Naive B cell (primary cell): ENCODE measurements around the gene CCN5. TPM values are rescaled to one million over a fixed set of nuclear protein-coding genes. Genes with fewer than 3 reads are reported as not detected.

Source experiments
- ATAC-seq, 2 donors: fragments of 150-1000 bp; cut with Tn5 transposase; 2 replicates each; pipeline ENCODE4 v1.10.0; 2021; ENCODE audit warnings: low read depth in 2 of 2, mild to moderate bottlenecking in 2 of 2, moderate library complexity in 2 of 2
- DNase-seq: peaks from one replicate; pipeline ENCODE4 v3.0.0; 2022
- H3K27ac Mint-ChIP-seq, 6 donors: one replicate each; pipeline ENCODE4 v1.8.0; 2020 to 2022; ENCODE audit warnings: mild to moderate bottlenecking in 6 of 6, mixed read lengths in 6 of 6, moderate library complexity in 5 of 6, inconsistent platforms in 2 of 6
- H3K27me3 Mint-ChIP-seq, 3 donors: one replicate each; pipeline ENCODE4 v1.8.0; 2021 to 2022; ENCODE audit warnings: mixed read lengths in 3 of 3, mild to moderate bottlenecking in 1 of 3
- H3K36me3 Mint-ChIP-seq, 2 donors: one replicate each; pipeline ENCODE4 v1.8.0; 2020 to 2022; ENCODE audit warnings: mixed read lengths in 2 of 2, inconsistent platforms in 1 of 2, mild to moderate bottlenecking in 1 of 2
- H3K4me1 Mint-ChIP-seq, 3 donors: one replicate each; pipeline ENCODE4 v1.8.0; 2020 to 2022; ENCODE audit warnings: mixed read lengths in 3 of 3, inconsistent platforms in 1 of 3, mild to moderate bottlenecking in 1 of 3, moderate library complexity in 1 of 3
- H3K4me3 Mint-ChIP-seq, 8 donors: one replicate each; pipeline ENCODE4 v1.8.0; 2020 to 2022; ENCODE audit warnings: mild to moderate bottlenecking in 8 of 8, mixed read lengths in 8 of 8, moderate library complexity in 8 of 8, inconsistent platforms in 2 of 8
- H3K9me3 Mint-ChIP-seq, 7 donors: one replicate each; pipeline ENCODE4 v1.8.0; 2020 to 2022; ENCODE audit warnings: mixed read lengths in 7 of 7, mild to moderate bottlenecking in 5 of 7, inconsistent platforms in 2 of 7, moderate library complexity in 1 of 7
- polyA plus RNA-seq, 6 donors: library from polyadenylated mRNA; unstranded; fragments of 300-500 nt; fragmentation: Illumina TruSeq; gene quantifications; one replicate each; pipeline ENCODE4 v1.2.3, GENCODE V29; 2021; ENCODE audit warnings: low read depth in 6 of 6

The CCN5 gene
- polyA plus RNA-seq, 6 donors from 2014 or later, result not detected

- DNase-seq (no peak), ATAC-seq (no peak)
- Mint-ChIP-seq H3K36me3 (no peaks in the 10 kb centered on the region), H3K27ac (peak overlapping the region in 1 of 6 donors; percentile 36), H3K4me3 (no peak overlapping the region), H3K27me3 (peaks cover 7 to 19% (median 11%) of the 10 kb centered on the region in 3 donors), H3K9me3 (peaks cover 0 to 2% (median 0%) of the 10 kb centered on the region in 7 donors), H3K4me1 (no peaks in the 10 kb centered on the region)
These were observed 968 bp upstream of the CCN5 start for GRCh38 chr20:44714102-44714700.

- no peak for DNase-seq
- no peak for ATAC-seq
- Mint-ChIP-seq H3K27me3 (peaks cover 7 to 19% (median 11%) of the 10 kb centered on the region in 3 donors), H3K4me3 (no peak overlapping the region), H3K36me3 (no peaks in the 10 kb centered on the region), H3K27ac (peak overlapping the region in 1 of 6 donors; percentile 56), H3K9me3 (peaks cover 0 to 2% (median 0%) of the 10 kb centered on the region in 7 donors), H3K4me1 (no peaks in the 10 kb centered on the region)
These were observed 535 bp downstream of the CCN5 start for GRCh38 chr20:44715499-44716308.

- peaks cover 0 to 2% (median 0%) of the 10 kb centered on the region in 7 donors for H3K9me3 Mint-ChIP-seq
- ATAC-seq (no peak), DNase-seq (no peak)
- no peak overlapping the region for H3K27ac Mint-ChIP-seq
- H3K4me1 Mint-ChIP-seq, result no peaks in the 10 kb centered on the region
- H3K36me3 Mint-ChIP-seq, result no peaks in the 10 kb centered on the region
- H3K4me3 Mint-ChIP-seq, result no peak overlapping the region
- peaks cover 7 to 17% (median 11%) of the 10 kb centered on the region in 3 donors for H3K27me3 Mint-ChIP-seq
These were observed 1.3 kb downstream of the CCN5 start for GRCh38 chr20:44716309-44717106.

- ATAC-seq (no peak), DNase-seq (no peak)
- Mint-ChIP-seq H3K4me3 (no peak overlapping the region), H3K9me3 (peaks cover 0 to 2% (median 0%) of the 10 kb centered on the region in 7 donors), H3K4me1 (no peaks in the 10 kb centered on the region), H3K36me3 (no peaks in the 10 kb centered on the region), H3K27ac (no peak overlapping the region), H3K27me3 (peaks cover 7 to 11% (median 8%) of the 10 kb centered on the region in 3 donors)
These were observed 2.8 kb downstream of the CCN5 start for GRCh38 chr20:44717986-44718385.

GRCh38 chr20:44719841-44720240, 4.7 kb downstream of the CCN5 start:
- H3K27ac Mint-ChIP-seq, result peak overlapping the region in 1 of 6 donors; percentile 9

GRCh38 chr20:44720621-44720996, 5.4 kb downstream of the CCN5 start:
- no peak for DNase-seq
- Mint-ChIP-seq H3K27me3 (no peaks in the 10 kb centered on the region), H3K9me3 (no peaks in the 10 kb centered on the region), H3K27ac (no peak overlapping the region), H3K4me1 (peaks cover 0 to 2% (median 0%) of the 10 kb centered on the region in 3 donors), H3K4me3 (no peak overlapping the region), H3K36me3 (no peaks in the 10 kb centered on the region)
- no peak for ATAC-seq

More at GRCh38 chr20:44719841-44720240, 4.7 kb downstream of the CCN5 start:
- peaks cover 0 to 2% (median 0%) of the 10 kb centered on the region in 3 donors for H3K4me1 Mint-ChIP-seq
- H3K4me3 Mint-ChIP-seq, result no peak overlapping the region
- no peaks in the 10 kb centered on the region for H3K36me3 Mint-ChIP-seq
- ATAC-seq (no peak), DNase-seq (no peak)
- no peaks in the 10 kb centered on the region for H3K9me3 Mint-ChIP-seq
- H3K27me3 Mint-ChIP-seq, result no peaks in the 10 kb centered on the region

GRCh38 chr20:44720997-44721784, 6.0 kb downstream of the CCN5 start:
- H3K4me3 Mint-ChIP-seq, result no peak overlapping the region
- no peak overlapping the region for H3K27ac Mint-ChIP-seq
- H3K36me3 Mint-ChIP-seq, result no peaks in the 10 kb centered on the region

GRCh38 chr20:44721785-44722054, 6.6 kb downstream of the CCN5 start:
- H3K27ac Mint-ChIP-seq, result no peak overlapping the region
- H3K9me3 Mint-ChIP-seq, result no peaks in the 10 kb centered on the region
- ATAC-seq, result no peak
- no peak overlapping the region for H3K4me3 Mint-ChIP-seq
- peaks cover 0 to 6% (median 0%) of the 10 kb centered on the region in 3 donors for H3K27me3 Mint-ChIP-seq
- peaks cover 0 to 2% (median 0%) of the 10 kb centered on the region in 3 donors for H3K4me1 Mint-ChIP-seq
- no peak for DNase-seq
- H3K36me3 Mint-ChIP-seq, result no peaks in the 10 kb centered on the region

More at GRCh38 chr20:44720997-44721784, 6.0 kb downstream of the CCN5 start:
- Mint-ChIP-seq H3K4me1 (peaks cover 0 to 2% (median 0%) of the 10 kb centered on the region in 3 donors), H3K27me3 (peaks cover 0 to under 1% (median 0%) of the 10 kb centered on the region in 3 donors), H3K9me3 (no peaks in the 10 kb centered on the region)
- DNase-seq (no peak), ATAC-seq (no peak)

- DNase-seq, result no peak
- ATAC-seq, result no peak
- H3K27me3 Mint-ChIP-seq, result peaks cover 0 to 6% (median 6%) of the 10 kb centered on the region in 3 donors
- no peaks in the 10 kb centered on the region for H3K9me3 Mint-ChIP-seq
- H3K27ac Mint-ChIP-seq, result no peak overlapping the region
- no peaks in the 10 kb centered on the region for H3K36me3 Mint-ChIP-seq
- no peak overlapping the region for H3K4me3 Mint-ChIP-seq
- H3K4me1 Mint-ChIP-seq, result peaks cover 0 to 2% (median 0%) of the 10 kb centered on the region in 3 donors
These were observed 7.8 kb downstream of the CCN5 start for GRCh38 chr20:44722990-44723389.

- Mint-ChIP-seq H3K36me3 (no peaks in the 10 kb centered on the region), H3K27me3 (peaks cover 0 to 6% (median 6%) of the 10 kb centered on the region in 3 donors), H3K4me3 (no peak overlapping the region), H3K9me3 (no peaks in the 10 kb centered on the region), H3K27ac (no peak overlapping the region), H3K4me1 (peaks cover 0 to 2% (median 0%) of the 10 kb centered on the region in 3 donors)
- DNase-seq (no peak), ATAC-seq (no peak)
These were observed 8.2 kb downstream of the CCN5 start for GRCh38 chr20:44723391-44723790.

GRCh38 chr20:44723798-44724362, 8.7 kb downstream of the CCN5 start:
- Mint-ChIP-seq H3K9me3 (no peaks in the 10 kb centered on the region), H3K27ac (no peak overlapping the region), H3K27me3 (peaks cover 0 to 8% (median 6%) of the 10 kb centered on the region in 3 donors), H3K4me1 (peaks cover 0 to 2% (median 0%) of the 10 kb centered on the region in 3 donors), H3K4me3 (no peak overlapping the region), H3K36me3 (no peaks in the 10 kb centered on the region)
- DNase-seq (no peak), ATAC-seq (no peak)

GRCh38 chr20:44724423-44725091, 9.4 kb downstream of the CCN5 start:
- no peak for ATAC-seq
- H3K4me1 Mint-ChIP-seq, result peaks cover 0 to 2% (median 0%) of the 10 kb centered on the region in 3 donors
- H3K27ac Mint-ChIP-seq, result no peak overlapping the region
- no peaks in the 10 kb centered on the region for H3K36me3 Mint-ChIP-seq
- H3K4me3 Mint-ChIP-seq, result no peak overlapping the region
- no peaks in the 10 kb centered on the region for H3K9me3 Mint-ChIP-seq
- DNase-seq, result no peak
- H3K27me3 Mint-ChIP-seq, result peaks cover 0 to 11% (median 6%) of the 10 kb centered on the region in 3 donors
